Hematopoietic multipotent progenitor cell (in vitro differentiated cells): ENCODE results near the gene ANXA6. TPM values are rescaled to one million over a fixed set of nuclear protein-coding genes. Genes with fewer than 3 reads are reported as not detected.

ENCODE experiments used
- DNase-seq, 3 donors: peaks; one replicate each; pipeline ENCODE4 v3.0.0-alpha.2; 2011 to 2015; ENCODE audit warnings: low read depth in 2 of 3, low spot score in 2 of 3
- total RNA-seq: library from RNA; depleted of rRNA; stranded (reverse); fragments of >200 nt; gene quantifications from one replicate; pipeline ENCODE4 v1.2.3, GENCODE V29; 2012

The ANXA6 gene
- total RNA-seq, 1 donor: 319 TPM

DNA sequence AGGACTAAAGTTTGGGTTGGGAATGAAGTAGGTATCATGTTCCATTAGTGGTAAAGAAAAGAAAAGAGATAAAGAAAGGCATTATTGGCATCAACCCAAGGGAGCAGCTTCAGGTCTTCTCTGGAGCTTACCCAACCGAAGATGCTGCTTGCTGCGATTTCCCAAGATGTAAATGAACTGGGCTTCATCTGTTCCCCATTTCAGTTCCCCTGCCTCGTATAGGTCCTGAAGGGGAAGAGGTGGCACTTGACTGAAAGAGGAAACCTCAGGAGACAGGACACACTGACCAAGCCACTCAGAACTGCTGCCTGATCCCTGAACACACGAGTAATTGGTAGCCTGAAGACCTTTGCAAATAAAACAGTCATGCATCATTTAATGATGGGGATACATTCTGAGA is 24.6 kb downstream of the ANXA6 start:
- no peak for DNase-seq

DNA sequence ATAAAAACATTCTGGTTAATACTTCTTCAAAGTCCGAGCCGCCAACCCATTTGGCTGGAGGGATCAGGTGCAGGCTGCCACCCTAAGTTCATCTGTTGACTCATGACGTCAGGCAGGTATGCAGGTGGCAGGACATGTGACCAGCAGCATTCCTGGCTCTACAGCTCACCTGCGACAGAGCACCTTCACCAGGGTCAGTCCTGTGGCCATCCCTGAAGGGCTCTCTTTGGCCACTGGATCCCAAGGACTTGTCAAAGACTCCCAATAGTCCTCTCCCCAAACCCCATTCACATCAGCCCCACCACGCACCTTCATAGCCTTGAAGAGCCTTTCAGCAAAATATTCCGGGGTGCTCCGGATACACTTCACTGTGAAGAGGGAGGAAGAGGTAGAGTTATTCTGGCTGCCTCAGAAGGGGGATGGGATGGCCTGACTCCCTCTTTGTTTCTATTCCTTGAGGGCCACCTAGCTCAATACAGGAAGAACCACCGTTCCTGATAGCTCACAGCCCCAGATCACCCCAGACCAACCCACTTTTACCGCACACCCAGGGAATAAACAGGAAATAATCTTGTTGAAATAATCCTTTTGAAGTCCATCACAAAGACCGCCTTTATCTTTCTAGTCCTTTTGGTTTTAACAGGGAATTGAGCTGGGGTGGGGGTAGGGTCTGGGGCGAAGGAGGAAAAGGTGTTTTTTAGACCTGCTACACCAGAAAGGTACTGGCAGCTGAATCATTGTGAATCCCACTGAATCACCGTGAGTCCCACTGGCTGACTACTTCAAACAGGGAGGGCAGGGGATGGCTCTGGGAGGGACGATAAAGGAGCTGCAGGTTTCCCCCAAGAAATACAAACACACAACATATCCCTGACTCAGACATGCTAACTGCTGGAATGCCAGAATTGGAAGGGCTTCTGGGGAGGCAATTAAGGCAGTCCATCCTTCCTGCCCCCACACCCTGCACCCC is 26.4 kb downstream of the ANXA6 start:
- DNase-seq: no peak

DNA sequence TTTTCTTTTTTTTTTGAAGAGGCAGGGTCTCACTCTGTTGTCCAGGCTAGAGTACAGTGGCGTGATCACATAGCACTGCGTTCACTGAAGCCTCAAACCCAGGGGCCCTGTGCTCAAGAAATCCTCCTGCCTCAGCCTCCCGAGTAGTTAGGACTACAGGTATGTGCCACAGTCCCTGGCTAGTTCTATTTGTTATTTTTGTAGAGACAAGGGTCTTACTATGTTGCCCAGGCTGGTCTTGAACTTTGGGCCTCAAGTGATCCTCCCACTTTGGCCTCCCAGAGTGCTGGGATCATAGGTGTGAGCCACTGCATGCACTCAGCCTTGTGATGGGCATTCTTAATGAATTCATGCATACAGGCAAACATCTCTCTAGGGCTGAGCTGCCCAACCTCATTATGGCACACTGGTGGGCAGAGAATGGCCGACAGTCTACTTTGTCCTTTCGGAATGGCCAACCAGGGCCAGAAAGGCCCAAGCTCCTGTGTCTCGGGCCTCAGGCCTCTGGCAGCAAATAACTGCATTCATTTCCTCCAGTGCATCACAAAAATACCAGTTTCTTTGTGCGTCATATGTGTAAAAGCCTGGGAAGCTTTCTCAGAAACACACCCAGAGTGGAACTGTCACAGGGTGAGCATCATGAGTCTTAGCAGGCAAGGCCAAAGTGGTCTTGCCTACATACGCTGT is 27.2 kb downstream of the ANXA6 start:
- DNase-seq: no peak

DNA sequence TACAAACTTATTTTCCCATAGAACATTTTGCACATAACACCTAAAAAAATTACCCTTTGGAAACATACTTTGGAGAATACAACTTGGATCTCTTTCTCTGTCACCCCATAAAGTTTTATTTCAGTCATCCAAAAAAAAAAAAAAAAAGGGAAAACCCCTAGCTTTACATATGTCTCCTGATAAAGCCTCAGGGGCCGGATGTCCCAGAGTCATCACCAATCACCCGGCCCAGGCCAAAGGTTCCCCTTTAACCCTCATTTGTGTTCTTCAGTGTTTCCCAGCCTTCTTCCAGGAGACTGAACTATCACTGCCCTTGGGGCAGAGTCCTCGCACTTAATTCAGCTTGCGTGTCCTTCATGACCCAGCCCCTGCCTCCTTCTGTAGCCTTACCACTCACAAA is 28.8 kb downstream of the ANXA6 start:
- no peak for DNase-seq

DNA sequence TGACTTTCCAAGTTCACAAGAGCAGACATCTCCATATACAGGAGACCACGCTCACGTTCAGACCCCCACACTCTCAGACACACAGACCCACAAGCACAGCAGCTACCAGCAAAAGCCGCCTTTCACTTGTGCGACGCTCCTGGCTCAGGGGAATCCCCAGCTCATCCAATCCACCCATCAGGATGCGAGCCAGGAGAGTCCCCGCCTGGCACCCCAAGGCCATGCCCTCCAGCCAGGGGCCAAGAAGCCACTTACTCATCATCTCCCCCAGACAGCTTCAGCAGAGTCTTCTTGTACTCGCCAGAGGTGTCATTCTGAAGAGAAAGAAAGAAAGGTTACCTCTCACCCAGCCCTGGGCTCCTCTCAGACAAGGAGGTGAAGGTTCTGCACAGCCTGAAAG is 29.7 kb downstream of the ANXA6 start:
- DNase-seq: no peak

DNA sequence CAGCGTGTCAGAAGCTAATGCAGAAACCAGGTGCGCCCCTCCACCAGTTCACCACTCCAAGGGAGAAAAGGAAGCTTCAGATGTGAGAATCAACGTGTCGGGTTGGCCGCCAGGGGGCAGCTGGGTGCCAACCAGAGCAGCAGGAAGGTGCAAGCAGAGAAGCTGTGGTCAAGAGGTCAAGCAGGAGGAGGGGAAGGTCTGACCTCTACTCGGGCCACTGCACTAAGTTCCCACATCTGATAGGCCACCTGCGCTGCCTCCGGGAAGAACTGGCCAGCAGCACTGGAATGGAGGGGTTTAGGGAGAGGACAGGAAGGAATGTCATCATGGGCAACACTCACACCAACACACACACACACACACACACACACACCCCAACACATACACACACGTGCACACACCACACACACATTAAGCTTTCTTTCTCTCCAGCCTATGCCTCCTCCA is 31.4 kb downstream of the ANXA6 start:
- peak; percentile 48 to 60 (median 58) for DNase-seq

DNA sequence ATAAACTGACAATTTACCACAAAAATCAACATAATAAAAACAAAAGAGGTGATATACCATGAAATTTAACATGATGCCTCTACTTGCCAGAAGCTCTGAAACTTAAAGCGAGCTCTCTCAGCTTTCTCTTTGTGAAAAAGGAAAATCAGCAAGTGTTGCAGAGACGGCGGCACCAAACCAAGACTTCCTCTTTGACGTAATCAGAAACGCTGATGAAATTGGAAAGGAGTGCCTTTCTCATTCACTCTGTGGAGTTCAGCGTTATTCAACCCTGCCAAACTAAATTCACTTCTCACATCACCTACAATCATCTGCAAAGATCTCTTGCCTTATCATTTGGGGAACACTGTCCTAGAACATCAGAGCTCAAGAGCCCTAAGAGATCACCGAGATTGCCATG is 32.2 kb downstream of the ANXA6 start:
- peak in 2 of 3 donors; percentile 26 to 51 for DNase-seq

DNA sequence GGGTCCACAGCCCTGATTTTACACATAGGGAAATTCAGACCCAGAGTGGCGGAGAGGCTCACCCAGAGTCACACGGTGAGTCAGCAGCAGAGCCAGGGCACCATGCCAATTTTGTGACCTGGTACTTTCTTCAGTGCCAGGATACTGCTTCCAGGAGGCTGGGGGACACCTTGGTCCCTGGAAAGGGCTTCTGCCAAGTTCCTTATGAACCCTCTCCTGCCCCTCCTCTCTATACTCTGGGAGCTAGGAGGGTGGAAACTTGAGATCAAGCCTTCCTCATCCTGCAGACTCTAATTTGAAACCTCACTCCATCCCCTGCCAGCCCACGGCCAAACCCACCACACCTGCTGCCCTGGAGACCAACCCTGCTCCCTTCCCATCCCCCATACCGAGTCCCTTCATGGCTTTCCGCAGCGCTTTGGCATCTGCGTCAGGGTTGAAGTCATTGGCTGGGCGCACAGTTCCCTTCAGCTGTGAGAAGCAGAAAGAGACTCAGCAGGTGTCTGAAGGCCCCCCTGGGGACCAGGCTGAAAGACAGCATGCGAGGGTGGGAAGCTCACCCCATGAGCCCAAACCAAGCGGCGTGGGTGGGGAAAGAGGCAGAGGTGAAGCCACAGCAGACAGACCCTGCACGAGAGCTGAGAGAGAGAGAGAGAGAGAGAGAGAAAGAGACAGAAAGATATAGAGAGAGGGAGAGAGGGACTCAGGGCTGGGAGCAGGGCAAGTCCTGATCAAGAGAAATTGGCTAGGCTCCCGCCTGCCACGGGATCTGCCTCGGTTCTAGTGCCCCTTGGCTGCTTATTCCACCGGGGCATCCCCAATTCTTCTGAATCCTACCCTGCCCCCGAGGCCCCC is 33.5 kb downstream of the ANXA6 start:
- peak in 2 of 3 donors; percentile 39 to 49 for DNase-seq

DNA sequence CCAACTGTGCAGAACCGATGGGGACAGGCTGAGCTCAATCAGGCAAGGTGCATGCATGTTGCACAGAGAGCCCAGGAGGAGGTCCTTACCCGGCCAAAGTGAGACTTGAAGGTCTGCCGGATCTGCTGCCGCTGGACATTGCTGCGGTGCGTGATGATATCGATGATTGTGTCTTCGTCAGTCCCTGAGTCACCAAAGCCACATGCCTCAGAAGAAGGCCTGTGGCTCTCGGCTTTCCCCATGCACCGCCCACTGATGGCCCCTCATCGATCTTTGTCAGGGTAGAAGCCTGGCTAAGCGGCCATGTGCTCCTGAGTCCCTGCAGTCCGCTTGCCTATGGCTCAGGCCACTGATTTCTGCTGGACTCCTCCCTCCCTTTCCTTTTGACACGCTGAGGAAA is 34.8 kb downstream of the ANXA6 start:
- DNase-seq: no peak

DNA sequence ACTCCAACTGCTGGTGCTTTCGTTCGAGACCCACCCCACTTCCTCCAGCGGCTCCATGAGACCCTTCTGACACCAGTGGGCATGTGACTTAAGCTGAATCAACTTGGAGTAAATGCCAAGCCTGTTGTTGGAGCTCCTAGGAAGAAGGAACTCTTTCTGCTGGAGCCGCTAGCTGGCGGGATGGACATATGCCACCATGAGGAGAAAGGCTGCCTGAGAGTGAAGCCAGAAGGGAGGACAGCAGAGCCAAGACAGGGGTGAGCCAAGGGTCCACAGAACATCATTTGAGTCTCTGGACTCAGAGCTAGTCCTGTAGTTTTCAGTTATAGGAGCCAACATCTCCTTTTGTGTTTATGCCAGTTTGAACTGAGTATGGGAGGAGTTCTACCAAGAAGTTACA is 35.9 kb downstream of the ANXA6 start:
- no peak for DNase-seq

DNA sequence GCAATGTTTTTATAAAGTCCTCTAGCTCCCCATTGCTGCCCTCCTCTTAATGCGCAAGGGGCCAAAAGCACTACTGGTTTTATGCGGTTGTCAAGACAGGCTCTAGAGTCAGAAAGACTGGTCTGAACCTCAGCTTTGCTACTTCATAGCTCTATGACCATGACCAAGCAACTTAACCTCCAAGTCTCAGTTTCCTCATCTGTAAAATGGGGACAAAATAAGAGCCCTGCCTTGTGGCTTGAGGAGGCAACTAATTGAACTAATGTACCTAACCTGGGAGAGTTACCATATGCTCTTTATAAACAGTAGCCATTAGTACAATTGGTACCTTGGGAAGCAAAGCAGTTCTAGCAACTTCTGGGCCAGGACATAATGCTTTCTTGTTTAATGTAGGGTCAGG is 36.5 kb downstream of the ANXA6 start:
- no peak for DNase-seq

DNA sequence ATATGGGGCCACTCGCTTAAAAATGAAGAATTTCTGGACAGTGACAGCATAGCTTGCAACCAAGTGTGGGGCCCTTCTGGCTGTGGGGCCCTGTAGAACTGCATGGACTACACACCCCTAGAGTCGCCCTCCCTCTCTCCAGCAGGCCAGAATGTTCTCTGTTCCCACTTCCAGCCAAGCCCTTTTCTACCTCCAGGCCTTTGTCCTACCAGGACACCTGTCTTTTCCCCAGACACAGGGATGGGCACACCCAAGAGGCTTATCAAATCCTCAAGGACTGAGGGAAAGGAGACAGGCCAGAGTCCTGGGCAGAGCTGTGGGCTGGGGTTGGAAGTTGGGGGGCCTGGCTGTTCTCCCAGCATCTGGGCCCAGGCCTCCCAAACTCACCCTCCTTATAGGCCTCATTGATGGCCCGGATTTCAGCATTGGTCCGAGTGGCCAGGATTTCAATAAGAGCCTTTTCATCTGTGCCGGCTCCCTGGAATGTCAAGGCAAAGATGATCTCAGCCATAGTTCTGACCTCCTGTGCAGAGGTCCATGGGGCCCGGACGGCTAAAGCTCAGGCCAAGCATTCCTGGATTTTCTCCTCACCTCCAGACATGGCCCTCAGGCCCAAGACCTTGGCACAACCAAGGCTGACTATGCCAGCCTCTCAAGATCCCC is 38.5 kb downstream of the ANXA6 start:
- DNase-seq: no peak

DNA sequence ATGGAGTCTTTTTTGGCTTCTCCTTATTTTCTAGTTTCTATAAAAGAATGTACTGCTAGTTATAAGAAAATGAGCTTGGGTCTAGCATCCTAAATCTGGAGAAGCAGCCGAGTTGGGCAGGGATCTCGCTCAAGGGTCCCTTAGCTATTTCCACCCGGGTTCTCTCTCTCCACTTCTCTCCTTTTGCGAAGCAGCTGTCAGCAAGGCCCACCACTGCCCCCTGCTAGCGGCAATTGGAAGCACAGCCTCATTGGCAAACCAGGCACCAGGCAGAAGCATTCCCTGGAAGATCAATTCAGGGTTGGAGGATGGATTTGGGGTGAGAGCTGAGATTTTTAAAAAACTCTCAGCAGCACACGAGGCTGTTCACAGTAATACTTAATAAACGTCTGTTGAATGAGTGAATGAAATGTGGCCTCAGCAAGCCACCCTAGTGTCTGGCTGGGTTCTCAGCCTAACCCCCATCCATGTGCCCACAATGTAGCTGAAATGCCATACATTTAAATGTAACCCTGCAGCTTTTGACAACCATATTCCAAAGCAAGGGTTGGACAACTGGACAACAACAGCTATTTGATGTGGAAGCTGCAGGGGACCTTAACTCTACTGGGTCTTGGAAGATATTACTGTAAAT is 42.2 kb downstream of the ANXA6 start:
- peak; percentile 43 to 69 (median 56) for DNase-seq

DNA sequence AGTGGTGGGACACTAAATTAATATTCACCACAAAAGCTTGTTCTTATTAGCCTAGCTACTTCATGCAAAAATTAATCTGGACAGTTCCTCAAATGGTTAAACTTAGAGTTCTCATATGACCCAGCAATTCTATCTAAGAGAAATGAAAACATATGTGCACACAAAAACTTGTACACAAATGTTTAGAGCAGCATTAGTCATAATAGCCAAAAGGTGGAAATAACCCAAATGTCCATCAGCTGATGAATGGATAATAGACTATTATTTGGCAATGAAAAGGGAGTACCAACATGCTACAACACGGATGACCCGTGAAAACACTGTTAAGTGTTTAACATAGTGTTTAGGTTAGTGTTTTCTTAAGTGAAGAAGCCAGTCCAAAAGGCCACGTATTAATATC is 43.9 kb downstream of the ANXA6 start:
- DNase-seq: no peak

DNA sequence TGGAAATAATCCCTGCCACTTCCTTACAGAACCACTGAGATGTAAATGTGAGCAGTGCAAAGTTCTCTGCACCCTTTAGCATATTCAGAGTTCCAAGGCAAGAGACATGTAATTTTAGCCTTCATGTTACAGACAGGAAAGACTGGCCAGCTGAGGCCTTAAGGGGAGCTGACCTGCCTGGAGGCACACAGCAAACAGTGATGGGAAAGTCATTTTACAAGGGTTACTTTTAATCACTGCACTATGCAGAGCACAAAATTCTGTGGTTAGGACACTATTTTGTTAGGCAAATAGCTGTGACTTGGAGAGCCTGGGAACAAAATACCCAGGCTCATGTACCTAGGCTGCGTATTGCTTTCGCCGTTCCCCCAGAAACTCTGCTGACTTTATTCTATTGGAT is 46.6 kb downstream of the ANXA6 start:
- DNase-seq: no peak

DNA sequence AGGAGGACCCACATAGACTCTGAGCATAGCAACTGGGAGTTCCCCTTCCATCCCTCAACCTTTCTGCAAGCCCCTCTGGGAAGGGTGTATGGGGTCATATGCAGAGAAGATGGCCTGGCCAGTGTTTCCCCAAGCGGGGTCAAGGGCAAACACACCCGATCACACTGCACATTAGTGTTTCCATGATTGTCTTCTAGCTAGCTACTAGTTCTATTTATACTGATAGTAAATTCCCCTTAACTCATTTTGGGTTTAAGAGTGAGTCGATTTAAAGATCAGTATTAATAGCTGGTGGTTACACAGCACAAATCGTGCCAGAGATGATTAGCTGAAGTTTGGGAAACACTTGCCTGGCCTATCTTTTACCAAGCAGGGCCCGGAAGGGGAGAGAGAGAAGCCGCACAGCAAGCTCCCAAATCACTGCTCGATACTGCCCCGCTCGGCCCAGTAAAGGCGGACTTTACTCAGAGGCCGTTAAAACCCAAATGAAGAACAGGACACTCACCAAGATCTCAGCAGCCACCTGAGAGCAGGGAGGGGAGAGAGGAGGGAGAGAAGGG is 47.4 kb downstream of the ANXA6 start:
- DNase-seq: no peak

DNA sequence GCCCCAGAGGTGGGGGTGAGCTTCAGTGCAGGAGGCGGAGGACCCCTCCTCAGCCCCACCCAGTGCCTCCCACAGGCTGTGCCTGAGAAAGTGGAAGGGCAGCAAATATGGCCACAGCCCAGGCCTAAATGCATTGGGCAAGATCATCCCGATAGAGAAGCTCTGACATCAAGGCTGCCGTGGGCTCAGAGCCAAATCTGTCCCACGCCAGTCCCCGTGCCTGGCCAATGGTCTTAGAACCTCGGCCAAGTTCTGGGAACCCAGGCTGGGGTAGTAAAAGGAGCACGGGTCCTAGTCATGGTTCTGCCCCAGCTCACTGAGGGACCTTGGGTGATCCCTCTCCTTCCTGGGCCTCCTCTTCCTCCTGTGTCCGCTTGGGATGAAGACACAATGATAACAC is 49.0 kb downstream of the ANXA6 start:
- no peak for DNase-seq

DNA sequence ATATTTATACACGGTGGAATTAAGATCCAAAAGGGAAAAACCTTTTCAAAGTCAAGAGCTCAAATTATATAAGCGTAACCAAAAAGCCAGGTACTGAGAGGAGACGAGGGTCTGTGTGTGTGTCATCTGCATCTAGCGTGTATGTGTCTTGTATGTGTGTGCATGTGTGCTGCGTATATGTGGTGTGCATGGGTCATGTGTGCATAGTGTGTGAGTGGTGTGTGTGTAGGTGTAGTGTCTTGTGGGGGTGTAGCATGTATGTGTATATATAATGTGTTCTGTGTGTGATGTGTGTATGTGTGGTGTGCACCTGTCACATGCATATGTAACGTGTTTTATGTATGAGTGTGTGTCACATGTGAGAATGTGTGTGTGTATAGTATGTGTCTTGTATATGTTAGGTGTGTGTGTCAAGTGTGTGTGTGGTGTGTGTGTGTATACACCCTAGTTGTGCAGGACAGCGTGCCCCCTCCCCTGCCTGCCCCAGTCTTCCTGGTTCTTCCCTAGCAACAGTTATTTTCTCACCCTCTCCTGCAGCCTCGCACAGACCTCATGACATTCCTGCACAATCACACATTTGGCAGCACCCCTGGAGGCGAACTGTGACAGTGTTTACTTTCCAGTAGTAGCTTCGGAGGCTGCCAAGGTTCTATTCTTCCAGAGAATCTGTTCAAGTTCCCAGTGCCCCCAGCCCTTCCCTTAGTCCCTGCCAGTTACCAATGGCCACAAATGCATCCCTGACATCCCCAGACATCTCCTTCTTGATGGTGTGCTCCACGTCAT is 49.6 kb downstream of the ANXA6 start:
- DNase-seq: no peak

DNA sequence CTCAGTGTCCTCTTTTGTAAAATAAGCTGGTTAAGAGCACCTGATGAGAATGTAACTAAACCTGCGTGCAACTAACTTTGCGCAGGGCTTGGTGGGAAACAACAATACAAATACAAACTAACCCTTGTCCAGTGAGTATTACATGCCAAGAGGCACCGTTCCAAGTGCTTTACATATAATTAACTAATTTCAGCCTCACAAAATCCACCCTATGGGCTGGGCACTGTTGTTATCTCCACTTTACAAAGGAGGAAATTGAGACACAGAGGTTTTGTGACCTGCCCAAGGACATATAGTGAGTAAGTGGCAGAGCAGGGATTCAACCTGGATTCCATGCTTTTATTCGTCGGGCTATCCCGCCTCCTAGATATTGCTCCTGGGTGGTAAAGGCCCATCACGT is 50.5 kb downstream of the ANXA6 start:
- DNase-seq: no peak
